Left ventricle myocardium inferior (tissue), 1 donor: ENCODE measurements around the gene ATG7. TPM values are rescaled to one million over a fixed set of nuclear protein-coding genes. Genes with fewer than 3 reads are reported as not detected.

ENCODE experiments used
- DNase-seq: peaks from one replicate; pipeline ENCODE4 v3.0.0-alpha.2; 2020
- H3K27ac ChIP-seq: fragments of 200-600 bp; replicated peaks from 2 replicates; pipeline ENCODE4 v1.8.0; 2021
- H3K27me3 ChIP-seq: fragments of 200-600 bp; 2 replicates; pipeline ENCODE4 v1.8.0; 2021; ENCODE audit warnings: low read depth
- H3K36me3 ChIP-seq: fragments of 200-600 bp; 2 replicates; pipeline ENCODE4 v1.8.0; 2021
- H3K4me1 ChIP-seq: fragments of 200-600 bp; 2 replicates; pipeline ENCODE4 v1.8.0; 2021
- H3K4me3 ChIP-seq: fragments of 200-600 bp; 2 replicates; pipeline ENCODE4 v1.8.0; 2021; ENCODE audit warnings: mild to moderate bottlenecking, moderate library complexity
- H3K9me3 ChIP-seq: fragments of 200-600 bp; replicated peaks from 2 replicates; pipeline ENCODE4 v1.8.0; 2021
- intact Hi-C: fragments of 100-400 bp; cut with micrococcal nuclease; formaldehyde crosslinking; loops from one replicate; pipeline ENCODE4 v1.11.0; 2022
- total RNA-seq: library from RNA; stranded (reverse); fragmentation: NEBNext Ultra II Directional; extraction: Animal tissue kit (Norgen Biotek cat#: 25700); gene quantifications from one replicate; pipeline ENCODE4 v1.2.1, GENCODE V29; 2021
- TF ChIP-seq, protein P1 (sequence below): fragments of 200-600 bp; IDR thresholded peaks from 2 replicates; pipeline ENCODE4 v1.8.0; 2021; ENCODE audit warnings: antibody characterized with exemption, mild to moderate bottlenecking, borderline replicate concordance
- donor health status: DM: no; HTN: yes; CAD: no; lungs with severe emphysema.

The ATG7 gene
- total RNA-seq, 1 donor from 2014 or later: 15.7 TPM

- no peak overlapping the region for H3K4me3 ChIP-seq
- TF ChIP-seq, protein P1, sequence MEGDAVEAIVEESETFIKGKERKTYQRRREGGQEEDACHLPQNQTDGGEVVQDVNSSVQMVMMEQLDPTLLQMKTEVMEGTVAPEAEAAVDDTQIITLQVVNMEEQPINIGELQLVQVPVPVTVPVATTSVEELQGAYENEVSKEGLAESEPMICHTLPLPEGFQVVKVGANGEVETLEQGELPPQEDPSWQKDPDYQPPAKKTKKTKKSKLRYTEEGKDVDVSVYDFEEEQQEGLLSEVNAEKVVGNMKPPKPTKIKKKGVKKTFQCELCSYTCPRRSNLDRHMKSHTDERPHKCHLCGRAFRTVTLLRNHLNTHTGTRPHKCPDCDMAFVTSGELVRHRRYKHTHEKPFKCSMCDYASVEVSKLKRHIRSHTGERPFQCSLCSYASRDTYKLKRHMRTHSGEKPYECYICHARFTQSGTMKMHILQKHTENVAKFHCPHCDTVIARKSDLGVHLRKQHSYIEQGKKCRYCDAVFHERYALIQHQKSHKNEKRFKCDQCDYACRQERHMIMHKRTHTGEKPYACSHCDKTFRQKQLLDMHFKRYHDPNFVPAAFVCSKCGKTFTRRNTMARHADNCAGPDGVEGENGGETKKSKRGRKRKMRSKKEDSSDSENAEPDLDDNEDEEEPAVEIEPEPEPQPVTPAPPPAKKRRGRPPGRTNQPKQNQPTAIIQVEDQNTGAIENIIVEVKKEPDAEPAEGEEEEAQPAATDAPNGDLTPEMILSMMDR: no peak
- peaks cover 15% of the 10 kb centered on the region for H3K4me1 ChIP-seq
- H3K9me3 ChIP-seq: no peaks in the 10 kb centered on the region
- no peaks in the 10 kb centered on the region for H3K27me3 ChIP-seq
- no peak overlapping the region for H3K27ac ChIP-seq
- DNase-seq: no peak
- H3K36me3 ChIP-seq: no peaks in the 10 kb centered on the region
- intact Hi-C loops: loop anchor here (5.0 kb wide), 1 partner anchor 277 kb away; no protein-coding TSS in a partner anchor
Observed at GRCh38 chr3:11375333-11376088, 103.3 kb downstream of the ATG7 start.

DNA sequence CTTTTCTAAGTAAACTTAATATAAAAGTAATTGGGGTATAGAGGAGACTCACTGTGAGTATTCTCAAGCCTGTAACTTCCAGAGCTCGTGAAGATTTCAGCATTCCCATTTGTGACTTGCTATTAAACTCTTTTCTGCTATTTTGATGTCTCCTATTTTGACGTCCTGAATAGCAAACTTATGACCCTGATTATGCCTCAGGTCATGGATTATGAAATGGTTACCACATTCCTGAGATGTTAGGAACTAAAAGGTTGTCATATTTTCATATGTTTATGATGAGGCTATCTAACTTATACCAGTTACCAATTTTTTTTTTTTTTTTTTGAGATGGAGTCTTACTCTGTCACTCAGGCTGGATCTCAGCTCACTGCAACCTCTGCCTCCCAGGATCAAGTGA lies 105.5 kb downstream of the ATG7 start:
- Histone ChIP-seq H3K4me1 (peaks cover 8% of the 10 kb centered on the region), H3K27ac (no peak overlapping the region), H3K9me3 (no peaks in the 10 kb centered on the region), H3K36me3 (no peaks in the 10 kb centered on the region), H3K27me3 (no peaks in the 10 kb centered on the region), H3K4me3 (no peak overlapping the region)
- no peak for DNase-seq
- intact Hi-C loops: loop anchor here (2.0 to 5.0 kb wide), 2 partner anchors 275 to 427 kb away; no protein-coding TSS in a partner anchor
- TF ChIP-seq, protein P1: no peak

- no peaks in the 10 kb centered on the region for H3K36me3 ChIP-seq
- H3K4me1 ChIP-seq: peaks cover 8% of the 10 kb centered on the region
- H3K4me3 ChIP-seq: no peak overlapping the region
- DNase-seq: no peak
- no peak overlapping the region for H3K27ac ChIP-seq
- no peaks in the 10 kb centered on the region for H3K9me3 ChIP-seq
- no peaks in the 10 kb centered on the region for H3K27me3 ChIP-seq
- intact Hi-C loops: loop anchor here (2.0 to 5.0 kb wide), 2 partner anchors 273 to 425 kb away; no protein-coding TSS in a partner anchor
- TF ChIP-seq, protein P1: peak; percentile 79
Observed at GRCh38 chr3:11379238-11379823, 107.1 kb downstream of the ATG7 start.

GRCh38 chr3:11379824-11380701 lies 107.9 kb downstream of the ATG7 start:
- H3K27ac ChIP-seq: no peak overlapping the region
- H3K4me3 ChIP-seq: no peak overlapping the region
- H3K36me3 ChIP-seq: no peaks in the 10 kb centered on the region
- TF ChIP-seq, protein P1: no peak
- H3K4me1 ChIP-seq: peaks cover 8% of the 10 kb centered on the region
- H3K27me3 ChIP-seq: no peaks in the 10 kb centered on the region
- DNase-seq: no peak
- intact Hi-C loops: loop anchor here (2.0 to 5.0 kb wide), 2 partner anchors 272 to 425 kb away; no protein-coding TSS in a partner anchor
- no peaks in the 10 kb centered on the region for H3K9me3 ChIP-seq

- intact Hi-C loops: no loop called here
- H3K4me3 ChIP-seq: no peak overlapping the region
- no peak for DNase-seq
- H3K27me3 ChIP-seq: no peaks in the 10 kb centered on the region
- peaks cover 16% of the 10 kb centered on the region for H3K4me1 ChIP-seq
- no peak overlapping the region for H3K27ac ChIP-seq
- H3K36me3 ChIP-seq: no peaks in the 10 kb centered on the region
- TF ChIP-seq, protein P1: no peak
- H3K9me3 ChIP-seq: no peaks in the 10 kb centered on the region
Observed at GRCh38 chr3:11381141-11381540, 108.9 kb downstream of the ATG7 start.
